Amygdala (tissue), 56 donors: ENCODE results near the gene LY86.
"Not testable (repeated sequence)": the region's sequence is repeated elsewhere in the genome, so short reads cannot be mapped to it uniquely, and the experiment has no call there.

Experiments
- DNase-seq, 56 donors: peaks; one replicate each; lab custom pipeline; 2025; lab: John Stamatoyannopoulos, UW

The LY86 gene

DNA sequence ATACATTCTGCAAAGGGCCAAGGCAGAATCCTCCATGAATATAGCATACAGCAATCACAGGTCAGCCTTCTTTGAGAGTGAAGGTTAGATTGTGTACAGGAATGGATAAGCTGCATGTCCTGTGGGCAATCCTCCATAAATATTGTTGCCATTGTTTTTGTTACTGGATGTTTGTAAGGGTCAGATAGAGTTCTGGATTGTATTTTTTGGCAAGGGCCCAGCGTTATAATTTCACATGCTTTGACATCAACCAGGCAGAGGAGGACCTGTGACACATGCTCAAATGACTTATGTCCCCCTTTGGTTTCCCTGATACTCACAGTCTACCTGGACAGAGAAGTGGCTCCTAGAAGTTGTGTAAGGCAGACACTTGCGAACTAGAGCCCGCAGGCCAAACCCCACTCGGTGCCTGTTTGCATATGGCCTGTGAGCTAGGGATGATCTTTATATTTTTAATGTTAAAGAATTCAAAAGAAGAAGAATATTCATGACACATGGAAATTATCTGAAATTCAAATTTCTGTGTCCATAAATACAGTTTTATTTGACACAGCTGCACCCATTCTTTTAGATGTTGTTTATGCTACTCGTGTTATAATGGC, 5.4 kb downstream of the LY86 start:
- DNase-seq: no peak

DNA sequence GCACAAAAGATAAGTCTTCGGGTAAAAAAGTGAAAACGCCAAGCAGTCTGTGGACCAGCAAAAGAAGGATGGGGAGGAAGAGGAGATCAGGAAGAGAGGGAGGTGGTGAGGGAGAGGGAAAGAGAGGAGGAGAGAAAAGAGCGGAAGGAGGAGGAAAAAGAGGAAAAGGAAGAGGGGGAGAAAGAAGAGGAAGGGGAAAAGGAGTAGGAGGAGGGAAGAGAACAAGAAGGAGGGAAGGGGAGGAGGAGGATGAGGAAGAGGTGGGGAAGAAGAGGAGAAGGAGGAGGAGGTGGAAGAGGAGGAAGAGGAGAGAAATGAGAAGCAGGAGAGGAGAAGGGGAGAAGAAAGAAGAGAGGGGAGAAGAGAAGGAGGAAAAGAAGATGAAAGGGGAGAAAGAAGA, 6.5 kb downstream of the LY86 start:
- no peak for DNase-seq

DNA sequence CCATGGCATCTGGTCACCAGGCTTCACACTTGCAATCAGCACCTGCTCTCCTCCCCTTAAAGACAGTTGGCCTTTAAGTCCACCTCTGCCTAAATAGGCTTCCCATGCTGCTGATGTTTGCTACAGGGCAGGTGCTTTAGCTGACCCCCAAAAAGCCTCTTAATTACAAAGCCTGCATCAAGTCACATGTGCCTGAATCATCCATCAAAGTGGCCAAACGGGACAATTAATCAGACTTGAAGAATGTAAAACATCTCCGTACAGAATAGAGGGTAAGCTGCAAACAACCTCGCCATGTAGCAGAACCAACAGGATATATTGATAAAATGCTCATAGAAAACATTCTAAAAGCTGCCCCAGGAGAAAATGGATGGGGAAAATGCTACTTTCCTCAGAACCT, 7.4 kb downstream of the LY86 start:
- DNase-seq: no peak

DNA sequence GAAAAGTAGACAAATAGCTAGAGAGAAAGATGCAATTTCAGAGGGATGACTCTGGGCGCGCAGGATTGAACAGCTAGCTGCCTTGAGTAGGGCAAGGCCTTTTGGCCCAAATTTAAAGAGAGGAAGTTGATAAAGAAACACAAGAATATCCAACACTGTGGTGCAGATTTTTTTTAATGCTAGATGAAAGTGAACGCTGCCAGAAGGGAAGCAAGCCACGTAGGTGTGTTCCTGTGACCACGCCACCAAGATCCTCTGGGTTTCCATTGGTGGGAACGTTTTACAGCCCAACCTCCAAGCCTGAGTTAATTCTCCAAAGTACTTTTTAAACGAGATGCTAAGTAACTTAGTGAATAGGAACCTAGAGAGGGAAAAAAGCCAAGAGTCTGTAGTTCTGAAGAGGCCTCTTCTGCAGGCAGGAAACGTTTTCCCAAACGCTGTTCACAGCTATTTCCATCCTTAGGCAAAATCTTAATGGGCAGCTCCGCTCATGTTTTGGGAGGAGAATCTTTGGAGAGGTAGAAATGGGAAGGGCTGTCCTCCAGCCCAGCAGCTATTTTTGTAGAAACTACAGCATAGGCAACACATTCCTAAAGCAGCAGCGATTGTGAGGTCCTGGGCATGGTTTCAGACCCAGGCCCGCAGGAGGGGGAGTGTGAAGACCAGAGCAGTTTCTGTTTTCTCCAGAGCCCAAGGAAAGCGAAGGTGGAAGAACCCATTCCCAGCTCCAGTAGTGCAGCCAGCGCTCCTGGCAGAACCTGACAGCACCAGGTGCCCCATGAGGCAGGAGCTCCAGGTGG, 8.2 kb downstream of the LY86 start:
- no peak for DNase-seq

DNA sequence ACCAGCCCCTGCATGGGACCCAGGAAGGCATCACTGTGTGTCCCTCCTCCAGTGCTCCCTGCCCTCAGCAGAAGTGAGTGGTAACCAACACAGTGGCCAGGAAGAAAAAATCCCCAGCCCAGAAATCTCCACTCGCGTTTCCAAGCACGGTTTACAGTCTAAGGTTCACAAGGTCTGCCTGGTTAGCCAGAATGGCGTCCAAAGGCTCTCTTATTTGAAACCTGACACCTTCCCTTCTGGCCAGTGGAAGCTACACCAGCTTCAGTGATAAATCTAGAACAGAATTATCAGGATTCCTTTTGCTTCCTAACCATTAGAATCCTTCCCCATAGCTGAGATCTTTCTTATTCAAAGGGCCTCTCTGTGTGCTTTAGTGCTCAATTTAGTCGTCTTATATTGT, 9.2 kb downstream of the LY86 start:
- DNase-seq: no peak

DNA sequence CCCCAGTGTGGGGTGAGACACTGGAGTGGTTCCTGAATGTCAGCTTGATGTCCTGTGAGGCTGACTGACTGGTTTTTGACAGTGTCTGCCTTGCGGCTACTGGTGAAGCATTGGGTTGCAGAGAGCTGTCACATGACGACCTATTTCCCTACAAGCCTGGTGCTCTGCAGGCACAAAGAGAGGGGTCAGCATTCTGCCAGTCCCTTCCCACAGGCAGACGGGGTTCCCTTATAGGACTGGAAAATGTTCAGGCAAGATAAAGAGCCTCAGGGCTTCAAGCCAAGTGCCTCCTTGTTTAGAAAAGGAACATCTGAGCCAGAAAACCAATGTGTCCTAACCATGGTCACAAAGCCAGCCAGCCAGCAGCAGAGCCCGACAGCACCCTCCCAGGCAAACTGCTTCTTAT, 11.0 kb downstream of the LY86 start:
- peak in 23 of 56 donors; percentile 12 to 72 (median 24) for DNase-seq

DNA sequence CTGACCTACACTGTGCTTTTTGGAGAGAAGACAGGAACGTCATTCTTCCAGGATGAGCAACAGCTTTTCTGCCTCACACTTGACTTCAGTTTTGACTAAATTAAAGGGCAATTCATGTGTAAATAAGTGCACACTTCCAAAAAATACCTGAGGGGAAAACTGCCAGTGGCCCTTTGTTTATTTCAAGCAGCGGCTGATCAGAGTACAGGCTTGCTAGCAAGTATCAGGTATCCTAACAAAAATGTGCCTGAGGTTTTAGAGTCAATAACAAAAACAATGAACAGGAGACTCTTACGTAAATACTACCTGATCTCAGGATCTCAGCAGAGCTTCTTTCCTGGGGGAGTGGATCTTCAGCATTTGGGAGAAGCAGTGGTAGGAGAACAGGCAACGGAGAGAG, 12.4 kb downstream of the LY86 start:
- no peak for DNase-seq

DNA sequence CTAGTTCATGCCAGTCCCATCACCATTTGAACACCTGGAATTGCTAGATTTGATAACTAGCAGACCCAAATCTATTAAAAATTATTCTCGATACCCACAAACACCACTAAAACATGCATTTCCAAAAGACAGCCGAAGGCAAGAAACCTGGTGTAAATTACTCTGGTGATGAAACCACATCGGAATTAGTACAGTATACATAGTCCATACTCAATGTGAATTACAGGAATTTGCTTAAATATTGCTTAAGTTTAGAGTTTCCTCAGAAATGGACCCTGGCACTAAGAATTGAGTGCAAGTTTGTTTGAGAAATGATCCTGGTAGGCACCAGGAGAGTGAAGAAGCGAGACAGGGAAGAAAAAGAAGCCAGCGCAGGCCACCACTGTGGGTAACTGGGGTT, 13.7 kb downstream of the LY86 start:
- no peak for DNase-seq

DNA sequence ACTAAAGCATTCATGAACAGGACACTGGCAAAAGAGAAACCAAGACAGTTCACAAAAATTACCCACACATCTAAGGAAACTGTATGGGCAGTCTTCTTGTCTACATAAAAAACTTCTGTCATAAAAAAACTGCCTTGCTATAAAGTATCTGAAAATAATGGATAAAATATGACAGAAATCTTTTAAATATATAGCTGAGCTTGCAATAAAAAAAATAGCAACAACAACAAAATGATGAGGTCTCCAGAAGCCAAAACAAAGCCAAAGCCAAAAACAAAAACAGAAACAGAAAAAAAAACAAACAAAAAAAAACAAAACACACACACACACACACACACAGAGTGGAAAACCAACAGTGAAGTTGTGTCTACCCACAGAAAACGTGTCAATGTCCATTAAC, 14.8 kb downstream of the LY86 start:
- no peak for DNase-seq

DNA sequence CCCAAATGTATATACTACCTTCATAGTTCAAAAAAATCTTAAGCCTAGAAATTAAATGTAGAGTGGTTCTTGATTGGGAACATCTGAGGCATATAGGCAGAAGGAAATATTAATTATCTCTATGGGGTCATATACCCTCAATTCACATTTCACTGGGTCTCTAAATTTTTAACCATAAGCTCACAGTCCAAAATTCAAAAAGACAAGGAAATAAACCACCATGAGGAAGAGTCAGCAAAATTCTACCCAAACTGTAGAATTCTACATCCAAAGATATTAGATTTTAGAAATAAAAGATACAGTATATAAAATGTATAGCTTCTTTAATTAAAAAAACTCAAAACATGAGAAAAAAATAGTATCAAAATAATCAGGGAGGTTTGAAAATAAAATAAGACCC, 15.5 kb downstream of the LY86 start:
- no peak for DNase-seq

DNA sequence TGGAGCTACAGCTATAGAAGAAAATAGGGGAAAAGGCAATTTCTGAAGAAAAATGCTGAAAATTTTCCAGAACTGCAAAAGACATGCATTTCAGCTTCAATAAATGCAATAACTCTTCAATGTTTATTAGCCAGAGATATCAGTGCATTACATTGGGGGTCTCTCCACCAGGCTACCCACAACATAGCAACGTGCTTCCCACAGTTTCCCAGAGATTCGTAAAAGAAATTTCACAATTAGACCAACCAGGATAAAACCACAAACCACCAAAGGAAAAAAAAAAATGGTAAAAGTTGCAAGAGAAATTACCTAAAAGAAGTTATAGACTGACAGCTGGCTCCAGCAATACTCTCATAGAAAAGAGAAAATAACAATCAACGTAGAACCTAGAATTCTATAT, 16.0 kb downstream of the LY86 start:
- no peak for DNase-seq

DNA sequence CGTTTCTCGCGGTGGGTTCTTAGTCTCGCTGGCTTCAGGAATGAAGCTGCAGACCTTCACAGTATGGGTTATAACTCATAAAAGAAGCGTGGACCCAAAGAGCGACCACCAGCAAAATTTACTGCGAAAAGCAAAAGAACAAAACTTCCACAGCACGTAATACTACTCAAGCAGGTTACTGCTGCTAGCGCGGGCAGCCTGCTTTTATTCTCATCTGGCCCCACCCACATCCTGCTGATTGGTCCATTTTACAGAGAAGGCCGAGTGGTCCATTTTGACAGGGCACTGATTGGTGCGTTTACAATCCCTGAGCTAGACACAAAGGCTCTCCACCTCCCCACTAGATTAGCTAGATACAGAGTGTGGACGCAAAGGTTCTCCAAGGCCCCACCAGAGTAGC, 17.4 kb downstream of the LY86 start:
- DNase-seq: no peak

DNA sequence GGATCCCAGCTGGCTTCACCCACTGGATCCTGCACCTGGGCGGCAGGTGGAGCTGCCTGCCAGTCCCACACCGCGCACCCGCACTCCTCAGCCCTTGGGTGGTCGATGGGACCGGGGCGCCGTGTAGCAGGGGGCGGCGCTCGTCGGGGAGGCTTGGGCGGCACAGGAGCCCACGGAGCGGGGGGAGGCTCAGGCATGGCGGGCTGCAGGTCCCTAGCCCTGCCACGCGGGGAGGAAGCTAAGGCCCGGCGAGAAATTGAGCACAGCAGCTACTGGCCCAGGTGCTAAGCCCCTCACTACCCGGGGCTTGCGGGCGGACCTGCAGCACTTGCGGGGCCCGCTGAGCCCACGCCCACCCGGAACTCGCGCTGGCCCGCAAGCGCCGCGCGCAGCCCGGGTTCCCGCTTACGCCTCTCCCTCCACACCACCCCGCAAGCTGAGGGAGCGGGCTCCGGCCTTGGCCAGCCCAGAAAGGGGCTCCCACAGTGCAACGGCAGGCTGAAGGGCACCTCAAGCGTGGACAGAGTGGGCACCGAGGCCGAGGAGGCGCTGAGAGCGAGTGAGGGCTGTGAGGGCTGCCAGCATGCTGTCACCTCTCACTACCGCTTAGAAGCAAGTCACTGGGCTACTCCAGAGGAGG, 18.0 kb downstream of the LY86 start:
- not testable (repeated sequence) for DNase-seq

DNA sequence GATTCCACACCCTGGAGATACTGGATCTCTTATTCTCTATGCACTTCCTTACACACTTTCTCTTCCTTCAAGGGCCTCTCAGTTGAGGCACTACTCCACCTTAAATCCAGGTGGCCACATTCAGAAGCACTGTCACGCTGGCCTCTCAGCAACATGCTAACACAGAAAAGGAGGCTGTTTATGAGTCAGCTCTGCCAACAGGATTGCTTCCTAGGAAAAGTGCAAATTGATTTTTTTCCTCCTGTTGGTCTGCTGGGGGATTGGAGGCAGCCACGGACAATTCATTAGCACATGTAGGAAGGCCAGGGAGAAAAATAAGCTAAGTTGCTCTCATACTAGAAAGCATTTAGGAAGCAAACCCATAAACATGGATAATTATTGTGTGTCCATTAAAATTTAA, 20.9 kb downstream of the LY86 start:
- DNase-seq: no peak

DNA sequence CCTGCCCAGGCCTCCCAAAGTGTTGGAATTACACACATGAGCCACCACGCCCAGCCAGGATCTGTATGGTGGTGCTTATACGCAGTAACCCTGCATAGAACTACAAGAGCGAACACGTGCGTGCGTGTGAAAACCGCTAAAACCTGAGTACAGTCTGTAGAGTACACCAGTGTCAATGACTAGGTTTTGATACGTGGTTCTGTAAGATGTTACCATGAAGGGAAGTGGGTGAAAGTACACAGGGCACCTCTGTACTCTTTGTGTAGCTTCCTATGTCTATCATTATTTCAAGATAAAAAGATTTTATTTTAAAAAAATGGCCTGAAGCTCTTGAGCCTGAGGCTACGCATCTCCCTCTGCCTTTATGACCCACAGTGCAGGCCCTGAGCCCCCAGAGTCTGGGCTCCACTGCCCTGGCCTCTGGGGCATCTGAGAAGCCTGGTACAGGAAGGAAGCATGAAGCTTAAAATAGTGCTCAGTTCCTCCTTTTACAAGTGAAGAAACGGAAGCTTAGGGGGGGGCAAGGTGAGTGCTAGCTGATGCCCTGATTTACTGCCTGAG, 21.6 kb downstream of the LY86 start:
- no peak for DNase-seq

DNA sequence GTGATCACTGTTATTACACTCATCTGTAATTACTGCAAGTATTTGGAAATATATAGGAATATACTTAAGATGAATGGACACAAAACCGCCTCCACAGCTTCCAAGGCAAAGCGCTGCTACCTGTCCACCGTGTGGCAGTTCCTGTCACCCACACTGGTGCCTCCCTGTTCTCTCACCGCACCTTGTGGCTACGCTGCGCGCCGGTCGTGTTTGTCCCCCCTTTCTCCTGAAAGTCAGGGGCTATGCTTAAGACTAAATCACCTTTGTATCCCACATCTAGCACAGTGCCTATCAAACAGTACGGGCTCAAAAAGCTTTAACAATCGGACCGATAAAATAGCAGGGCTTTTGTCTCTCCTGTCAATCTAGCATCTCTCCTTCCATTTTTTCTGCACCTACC, 23.0 kb downstream of the LY86 start:
- DNase-seq: no peak

DNA sequence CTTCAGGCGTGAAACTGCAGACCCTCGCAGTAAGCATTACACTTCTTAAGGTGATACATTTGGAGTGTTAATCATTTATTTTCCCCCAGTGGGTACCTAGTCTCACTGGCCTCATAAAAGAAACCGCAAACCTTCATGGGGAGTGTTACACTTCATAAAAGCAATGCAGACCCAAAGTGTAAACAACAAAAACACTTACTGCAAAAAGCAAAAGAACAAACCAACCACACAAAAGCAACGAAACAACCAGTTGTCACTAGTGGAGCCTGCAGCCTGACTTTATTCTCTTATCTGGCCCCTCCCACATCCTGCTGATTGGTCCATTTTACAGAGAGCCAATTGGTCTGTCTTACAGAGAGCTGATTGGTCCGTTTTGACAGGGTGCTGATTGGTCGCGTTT, 23.8 kb downstream of the LY86 start:
- no peak for DNase-seq

DNA sequence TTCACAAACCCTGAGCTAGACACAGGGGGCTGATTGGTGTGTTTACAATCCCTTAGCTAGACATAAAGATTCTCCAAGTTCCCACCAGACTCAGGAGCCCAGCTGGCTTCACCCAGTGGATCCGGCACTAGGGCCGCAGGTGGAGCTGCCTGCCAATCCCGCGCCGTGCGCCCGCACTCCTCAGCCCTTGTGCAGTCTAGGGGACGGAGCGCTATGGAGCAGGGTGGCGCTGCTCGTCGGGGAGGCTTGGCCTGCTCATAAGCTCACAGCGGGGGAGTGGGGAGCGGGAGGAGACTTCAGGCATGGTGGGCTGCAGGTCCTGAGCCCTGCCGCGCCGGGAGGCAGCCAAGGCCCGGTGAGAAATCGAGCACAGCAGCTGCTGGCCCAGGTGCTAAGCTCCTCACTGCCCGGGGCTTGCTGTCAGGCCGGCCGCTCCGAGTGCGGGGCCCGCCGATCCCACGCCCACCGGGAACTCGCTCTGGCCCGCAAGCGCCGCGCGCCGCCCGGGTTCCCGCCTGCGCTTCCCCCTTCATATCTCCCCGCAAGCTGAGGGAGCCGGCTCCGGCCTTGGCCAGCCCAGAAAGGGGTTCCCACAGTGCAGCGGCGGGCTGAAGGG, 24.7 kb downstream of the LY86 start:
- not testable (repeated sequence) for DNase-seq

DNA sequence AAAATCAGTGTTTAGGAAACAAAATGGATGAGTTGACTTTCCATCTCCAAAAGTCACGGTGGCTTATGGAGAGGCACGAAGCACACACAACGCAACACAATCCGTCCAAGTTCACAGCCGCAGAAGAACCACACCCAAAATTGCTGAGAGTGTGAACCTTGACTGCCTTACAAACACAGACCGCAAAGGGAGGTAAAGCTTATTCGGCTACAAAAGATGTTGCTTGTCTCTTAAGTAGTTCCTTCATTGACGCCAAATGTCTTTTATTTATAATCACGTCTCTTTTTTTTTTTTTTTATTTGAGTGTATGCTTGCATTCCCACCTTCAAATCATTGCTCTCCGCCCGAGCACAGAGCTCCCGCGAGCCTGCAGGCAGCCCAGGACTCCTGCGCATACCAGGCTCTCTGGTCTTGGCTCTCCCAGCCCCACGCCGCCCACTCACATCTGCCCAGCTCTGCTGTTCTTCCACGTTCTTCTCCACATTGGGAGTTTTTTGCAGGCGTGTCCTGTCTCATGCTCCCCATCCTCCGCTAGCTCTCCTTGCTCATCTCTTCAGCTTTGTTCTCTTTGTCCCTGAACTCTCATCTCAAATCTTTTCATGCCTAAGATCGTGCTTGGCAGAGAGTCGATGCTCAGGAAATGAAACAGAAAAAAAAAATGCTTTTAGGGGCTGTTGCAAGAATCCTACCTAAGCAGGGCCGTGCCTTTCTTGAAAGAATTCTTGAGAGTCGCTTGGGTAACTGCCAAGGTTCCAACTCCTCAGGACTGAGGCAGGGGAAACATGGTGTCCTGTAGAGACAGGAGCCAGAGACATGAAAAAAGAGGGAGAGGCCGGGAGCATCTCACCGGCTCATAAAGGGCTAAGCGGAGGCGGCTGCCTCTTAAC, 25.8 kb downstream of the LY86 start:
- DNase-seq: peak in 32 of 56 donors; percentile 5 to 80 (median 38)

DNA sequence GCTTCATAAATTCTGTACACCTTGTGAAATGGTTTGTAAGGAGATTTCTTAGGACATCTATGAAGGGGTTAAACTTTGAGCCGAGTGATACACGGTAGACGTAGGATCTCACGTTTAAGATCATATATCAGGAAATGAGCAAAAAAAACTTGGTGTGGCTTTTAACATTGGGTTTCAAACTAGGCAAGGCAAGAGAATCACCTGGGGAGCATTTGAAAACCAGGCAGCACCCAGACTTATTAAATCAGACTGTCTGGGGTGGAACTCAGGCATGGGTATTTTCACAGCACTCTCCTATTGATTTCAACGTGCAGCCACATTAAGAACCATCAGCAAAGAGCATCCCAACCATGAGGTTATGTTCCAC, 26.4 kb downstream of the LY86 start:
- no peak for DNase-seq
